ENCODE results near the gene DKKL1.

GRCh38 chr19:49331616-49332055 lies 32.0 kb upstream of the DKKL1 start:
- TF ChIP-seq CTCF (IDR thresholded peaks at IDR 0.05; ENCODE audit: low read depth, low read length) (0 out of 2 replicates have a peak, but pooled peaks have one; percentile 3), EZH2phosphoT487 (IDR thresholded peaks at IDR 0.05; ENCODE audit: low read depth) (no peak)

Data from OCI-LY3 (cell line).